NCI-H2029 treated with DMSO at 0.1 percent for 48 hours (cell line): Measurements from ENCODE around the gene PRELP.
A peak's percentile ranks its signal among the peaks of the same experiment; 100 is the strongest.

ENCODE experiments used
- DNase-seq: peaks from one replicate; lab custom pipeline; 2025; lab: John Stamatoyannopoulos, UW

Gene PRELP

GRCh38 chr1:203526130-203526529 is 50.5 kb downstream of the PRELP start:
- no peak for DNase-seq

GRCh38 chr1:203526572-203526971 is 51.0 kb downstream of the PRELP start:
- no peak for DNase-seq

DNA sequence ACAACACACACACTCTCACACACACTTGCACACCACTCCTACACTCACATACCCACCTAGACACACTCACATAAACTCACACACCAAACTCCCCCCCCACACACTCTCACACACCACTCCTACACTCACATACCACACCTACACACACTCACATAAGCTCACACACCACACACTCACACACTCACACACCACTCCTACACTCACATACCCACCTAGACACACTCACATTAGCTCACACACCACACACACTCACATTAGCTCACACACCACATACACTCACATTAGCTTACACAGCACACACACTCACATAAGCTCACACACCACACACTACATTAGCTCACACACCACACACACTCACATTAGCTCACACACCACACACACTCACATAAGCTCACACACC is 51.4 kb downstream of the PRELP start:
- DNase-seq: no peak

DNA sequence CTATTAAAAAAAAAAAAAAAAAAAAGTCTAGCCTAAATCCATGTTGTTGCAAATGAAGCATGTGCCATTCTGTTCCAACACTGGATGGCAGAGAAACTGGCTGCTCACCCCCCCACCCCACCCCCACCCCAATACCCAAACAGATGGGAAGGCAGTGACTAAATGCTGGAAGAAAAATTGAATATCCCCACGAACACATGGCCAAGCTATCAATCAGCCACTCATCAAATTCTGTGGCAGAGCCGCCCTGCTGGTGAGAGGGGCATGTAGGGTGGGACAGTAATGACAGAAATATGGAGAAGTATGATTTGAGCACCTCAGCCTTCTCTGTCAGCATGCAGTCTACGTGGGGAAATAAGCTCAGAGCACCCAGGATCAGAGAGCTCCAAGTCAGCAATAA is 52.5 kb downstream of the PRELP start:
- DNase-seq: no peak

DNA sequence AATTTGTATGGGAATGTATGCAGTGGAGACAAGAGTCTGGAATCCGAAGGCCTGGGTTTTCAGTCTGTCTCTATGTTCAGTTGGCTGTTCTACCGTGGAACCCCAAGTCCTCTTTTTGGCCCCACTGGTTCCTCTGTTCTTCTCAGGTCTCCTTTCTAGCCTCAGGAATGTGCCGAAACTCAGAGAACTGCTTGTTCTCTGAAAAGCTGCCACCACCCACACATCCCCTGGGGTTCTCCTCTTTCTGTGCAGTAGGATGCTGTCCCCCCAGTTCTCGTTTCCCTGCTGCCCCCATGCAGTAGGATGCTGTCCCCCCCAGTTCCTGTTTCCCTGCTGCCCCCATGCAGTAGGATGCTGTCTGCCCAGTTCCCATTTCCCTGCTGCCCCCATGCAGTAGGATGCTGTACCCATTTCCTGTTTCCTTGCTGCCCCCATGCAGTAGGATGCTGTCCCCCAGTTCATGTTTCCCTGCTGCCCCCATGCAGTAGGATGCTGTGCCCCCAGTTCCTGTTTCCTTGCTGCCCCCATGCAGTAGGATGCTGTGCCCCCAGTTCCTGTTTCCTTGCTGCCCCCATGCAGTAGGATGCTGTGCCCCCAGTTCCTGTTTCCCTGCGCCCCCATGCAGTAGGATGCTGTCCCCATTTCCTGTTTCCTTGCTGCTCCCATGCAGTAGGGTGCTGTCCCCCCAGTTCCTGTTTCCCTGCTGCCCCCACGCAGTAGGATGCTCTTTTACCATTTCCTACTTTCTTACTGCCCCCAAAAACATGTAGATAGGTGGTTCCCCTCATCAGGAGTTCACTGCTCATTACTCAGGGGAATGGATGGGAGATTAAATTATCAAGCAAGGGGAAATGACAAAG is 53.6 kb downstream of the PRELP start:
- DNase-seq: no peak

DNA sequence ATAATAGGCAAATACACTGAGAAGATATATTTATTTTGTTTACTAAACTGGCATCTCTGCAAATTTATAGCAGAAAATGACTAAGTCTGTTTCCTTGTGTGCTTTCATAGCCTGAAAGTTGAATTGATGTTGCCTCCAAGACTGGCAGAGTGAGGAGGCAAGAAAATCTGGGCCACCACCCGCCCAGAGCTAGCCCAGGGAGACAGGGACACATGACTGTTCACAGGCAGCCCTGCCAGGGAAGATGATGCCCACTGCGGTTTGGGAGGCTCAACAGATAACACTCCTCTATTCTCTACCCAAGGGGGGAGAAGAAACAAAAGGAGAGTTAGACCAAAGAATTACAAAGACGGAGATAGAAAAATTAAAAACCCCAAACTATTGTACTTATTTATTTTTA is 55.5 kb downstream of the PRELP start:
- DNase-seq: no peak

- DNase-seq: no peak
These were observed 58.4 kb downstream of the PRELP start for GRCh38 chr1:203534012-203534411.

- DNase-seq: no peak
These were observed 58.9 kb downstream of the PRELP start for GRCh38 chr1:203534526-203534925.

- no peak for DNase-seq
These were observed 61.0 kb downstream of the PRELP start for GRCh38 chr1:203536575-203536974.

- DNase-seq: no peak
These were observed 61.4 kb downstream of the PRELP start for GRCh38 chr1:203536980-203537455.

DNA sequence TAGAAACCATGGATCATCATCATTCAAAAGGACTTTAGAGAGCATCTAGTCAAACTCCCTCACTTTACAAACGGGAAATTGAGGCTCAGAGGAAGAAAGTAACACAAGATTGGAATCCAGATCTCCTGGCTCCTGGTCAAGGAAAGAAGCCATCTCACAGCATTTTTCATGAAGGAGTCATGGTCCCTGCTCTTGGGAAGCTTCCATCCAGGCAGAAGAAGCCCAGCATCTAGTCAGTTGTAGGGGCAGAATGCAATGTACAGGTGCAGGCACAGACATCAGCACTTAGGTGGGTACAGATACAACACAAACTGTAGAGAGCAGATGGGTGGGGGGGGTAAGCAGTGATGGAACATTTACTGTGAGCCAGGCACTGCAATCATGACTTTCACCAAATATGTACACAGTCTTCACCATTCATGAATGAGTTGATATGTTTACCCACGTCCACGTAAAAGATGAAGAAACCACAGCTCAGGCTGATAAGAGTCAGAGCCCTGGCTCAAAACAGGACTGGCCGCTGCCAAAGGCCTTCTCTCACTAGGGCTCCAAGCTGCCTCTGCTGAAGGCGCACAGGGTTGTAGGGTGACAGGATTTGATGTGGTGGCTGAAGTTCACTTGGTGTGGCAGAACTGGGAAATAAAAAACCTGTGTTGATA is 62.3 kb downstream of the PRELP start:
- peak; percentile 67 for DNase-seq

GRCh38 chr1:203538726-203539125 is 63.1 kb downstream of the PRELP start:
- DNase-seq: no peak

DNA sequence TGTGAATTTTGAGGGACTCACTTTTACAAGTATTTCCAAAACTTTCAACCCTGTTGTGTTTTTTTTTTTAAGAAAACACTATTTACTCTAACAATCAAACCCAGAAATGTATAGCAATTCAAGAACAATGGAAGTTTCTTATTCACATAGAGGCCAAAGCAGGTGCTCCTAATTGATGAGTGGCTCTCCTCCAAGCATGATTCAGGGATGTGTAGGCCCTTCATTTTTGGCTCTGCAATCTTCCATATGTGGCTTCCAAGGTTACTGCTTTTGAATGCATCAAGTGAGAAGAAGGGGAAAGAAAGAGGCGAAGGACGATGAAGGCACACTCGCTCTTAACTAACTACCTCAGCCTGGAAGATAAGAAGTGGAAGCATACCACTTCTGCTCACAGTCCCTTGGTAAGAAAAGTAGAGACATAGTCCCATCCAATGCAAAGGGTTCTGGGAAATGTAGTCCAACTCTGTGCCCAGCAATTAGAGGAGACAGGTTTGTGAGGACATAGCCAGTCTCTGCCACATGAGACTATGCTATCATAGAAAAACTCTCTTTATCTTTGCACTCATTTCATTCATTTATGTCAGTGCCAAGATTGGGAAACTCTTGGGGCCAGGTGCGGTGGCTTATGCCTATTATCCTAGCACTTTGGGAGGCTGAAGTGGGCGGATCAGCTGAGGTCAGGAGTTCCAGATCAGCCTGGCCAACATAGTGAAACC is 64.4 kb downstream of the PRELP start:
- DNase-seq: no peak
